Breast epithelium (tissue), 3 donors: ENCODE data around the gene RAB35.

ENCODE experiments used
- CTCF ChIP-seq, 3 donors: fragments of 450-650 bp; IDR thresholded peaks; one replicate each; pipeline ENCODE4 v1.5.1; 2016 to 2017; ENCODE audit warnings: antibody characterized with exemption in 3 of 3, mild to moderate bottlenecking in 3 of 3, moderate library complexity in 3 of 3
- POLR2A ChIP-seq: fragments of 450-650 bp; IDR thresholded peaks from one replicate; pipeline ENCODE4 v1.6.1; 2016; ENCODE audit warnings: antibody characterized with exemption, mild to moderate bottlenecking, moderate library complexity

GRCh38 chr12:120060196-120060595, 56.4 kb downstream of the RAB35 start:
- TF ChIP-seq POLR2A, result no peak
- TF ChIP-seq CTCF (IDR thresholded peaks at IDR 0.05), result no peak
